ENCODE data around the gene SLC13A2.
"Not testable (repeated sequence)": the region's sequence is repeated elsewhere in the genome, so short reads cannot be mapped to it uniquely, and the experiment has no call there.

The SLC13A2 gene

GRCh38 chr17:28514561-28515002 is 41.1 kb downstream of the SLC13A2 start:
- DNase-seq (ENCODE audit: low spot score) = no peak

- no peak for DNase-seq (ENCODE audit: low spot score)
Measured at GRCh38 chr17:28515518-28515917, 42.1 kb downstream of the SLC13A2 start.

GRCh38 chr17:28518132-28518531 is 44.7 kb downstream of the SLC13A2 start:
- peak; percentile 2 for DNase-seq (ENCODE audit: low spot score)

- no peak for DNase-seq (ENCODE audit: low spot score)
Measured at GRCh38 chr17:28518578-28518977, 45.1 kb downstream of the SLC13A2 start.

- no peak for DNase-seq (ENCODE audit: low spot score)
Measured at GRCh38 chr17:28519236-28519635, 45.8 kb downstream of the SLC13A2 start.

- DNase-seq (ENCODE audit: low spot score) = no peak
Measured at GRCh38 chr17:28520687-28521086, 47.2 kb downstream of the SLC13A2 start.

DNA sequence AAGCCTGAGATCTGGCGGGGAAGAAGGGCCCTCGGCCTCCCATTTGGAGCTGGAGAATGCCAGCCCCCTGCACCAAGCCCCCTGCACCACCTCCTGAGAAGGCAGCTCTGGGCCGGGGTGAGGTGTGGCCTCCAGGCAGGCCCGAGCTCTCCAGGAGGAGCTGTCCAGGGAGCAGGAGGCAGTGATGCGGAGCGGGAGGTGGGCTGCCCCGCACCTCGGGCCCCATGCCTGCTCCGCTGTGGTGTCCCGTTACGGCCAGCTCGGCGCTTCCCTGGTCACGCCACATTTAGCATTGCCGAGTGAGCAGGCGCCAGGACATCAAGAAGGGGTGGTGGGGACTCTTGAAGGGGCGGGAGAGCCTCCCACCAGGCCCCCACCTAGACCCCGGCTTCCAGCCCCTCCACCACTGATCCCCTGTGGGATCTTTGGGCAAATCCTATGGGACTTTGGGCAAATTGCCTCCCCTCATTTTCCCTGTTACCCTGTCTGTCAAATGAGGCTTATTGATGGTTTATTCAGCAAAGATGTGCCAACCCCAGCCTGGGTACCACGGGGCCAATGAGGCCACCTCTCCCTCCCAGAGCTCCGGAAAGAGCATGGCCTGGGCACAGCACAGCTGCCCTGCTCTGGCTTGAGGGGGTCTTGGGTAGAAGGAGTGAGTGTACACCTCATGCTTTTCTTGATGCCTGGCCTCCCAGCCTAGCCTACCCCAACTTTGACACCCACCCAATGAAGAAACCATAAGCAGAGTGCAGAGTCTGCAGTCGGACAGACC is 48.1 kb downstream of the SLC13A2 start:
- DNase-seq (ENCODE audit: low spot score) = no peak

- DNase-seq (ENCODE audit: low spot score) = not testable (repeated sequence)
Measured at GRCh38 chr17:28522281-28522680, 48.8 kb downstream of the SLC13A2 start.

GRCh38 chr17:28523186-28523585 is 49.7 kb downstream of the SLC13A2 start:
- DNase-seq (ENCODE audit: low spot score) = no peak

GRCh38 chr17:28523876-28524275 is 50.4 kb downstream of the SLC13A2 start:
- DNase-seq (ENCODE audit: low spot score) = no peak

- no peak for DNase-seq (ENCODE audit: low spot score)
Measured at GRCh38 chr17:28524476-28525424, 51.3 kb downstream of the SLC13A2 start.

DNA sequence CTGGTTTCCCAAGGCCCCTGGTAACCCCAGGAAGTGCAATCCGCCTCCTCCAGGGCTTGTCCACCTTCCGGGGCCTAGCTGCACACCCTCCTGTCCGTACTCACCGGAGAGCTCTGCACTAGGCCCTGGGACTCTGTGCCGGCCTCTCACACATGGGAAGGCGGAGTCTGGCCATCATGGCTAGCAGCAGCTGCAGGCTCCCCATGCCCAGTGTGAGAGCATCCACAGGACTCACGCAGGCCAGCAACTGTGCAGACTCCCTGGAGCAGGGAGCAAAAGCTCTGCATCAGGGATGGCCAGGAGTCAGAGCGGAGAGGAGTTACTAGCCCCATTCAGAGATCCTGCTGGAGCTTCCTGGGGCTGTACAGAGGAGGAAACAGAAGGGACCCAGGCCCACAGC is 52.9 kb downstream of the SLC13A2 start:
- no peak for DNase-seq (ENCODE audit: low spot score)

DNA sequence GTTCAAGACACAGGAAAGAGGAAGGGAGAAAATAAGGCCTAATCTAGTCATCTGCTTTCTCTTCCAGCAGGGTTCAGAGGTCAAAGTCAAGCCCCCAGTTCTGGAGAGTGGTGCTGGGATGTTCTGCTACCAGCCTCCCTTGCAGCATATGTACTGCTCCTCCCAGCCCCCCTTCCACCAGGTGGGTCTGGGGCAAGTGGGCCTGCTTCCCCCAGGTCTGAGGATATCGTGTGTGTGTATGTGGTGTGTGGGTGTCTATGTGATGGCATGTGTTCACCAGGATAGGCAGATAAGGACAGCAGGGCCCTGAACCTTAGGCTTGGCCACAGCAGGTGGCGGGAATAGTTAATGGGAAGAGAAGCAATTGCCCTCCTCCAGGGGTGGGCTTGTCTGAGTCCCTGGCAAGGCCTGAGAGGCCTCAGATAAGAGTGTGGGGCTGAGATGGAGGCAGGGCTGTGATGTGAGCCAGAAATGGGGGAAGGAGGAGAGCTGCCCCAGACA is 53.8 kb downstream of the SLC13A2 start:
- DNase-seq (ENCODE audit: low spot score) = no peak

DNA sequence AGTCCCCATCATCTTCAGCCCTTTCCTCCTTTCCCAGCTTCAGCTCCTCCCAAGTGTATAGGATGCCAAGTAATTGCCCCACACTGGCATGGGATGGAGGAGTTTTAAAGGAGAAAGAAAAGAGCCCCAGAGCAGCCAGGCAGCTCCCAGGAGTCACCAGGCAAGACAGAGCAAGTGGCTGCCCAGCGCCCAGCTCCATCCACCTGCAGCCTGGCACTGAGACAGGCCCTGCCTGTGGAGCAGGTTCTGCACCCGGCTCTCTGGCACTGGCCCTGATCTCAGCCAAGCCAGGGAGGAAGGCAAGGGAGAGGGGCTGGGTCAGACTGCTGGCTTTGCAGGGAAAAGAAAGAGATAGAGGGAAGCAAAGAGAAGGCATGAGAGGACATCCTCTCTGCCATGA is 54.4 kb downstream of the SLC13A2 start:
- no peak for DNase-seq (ENCODE audit: low spot score)

GRCh38 chr17:28528327-28529012 is 55.0 kb downstream of the SLC13A2 start:
- no peak for DNase-seq (ENCODE audit: low spot score)

- no peak for DNase-seq (ENCODE audit: low spot score)
Measured at GRCh38 chr17:28529013-28529400, 55.6 kb downstream of the SLC13A2 start.

DNA sequence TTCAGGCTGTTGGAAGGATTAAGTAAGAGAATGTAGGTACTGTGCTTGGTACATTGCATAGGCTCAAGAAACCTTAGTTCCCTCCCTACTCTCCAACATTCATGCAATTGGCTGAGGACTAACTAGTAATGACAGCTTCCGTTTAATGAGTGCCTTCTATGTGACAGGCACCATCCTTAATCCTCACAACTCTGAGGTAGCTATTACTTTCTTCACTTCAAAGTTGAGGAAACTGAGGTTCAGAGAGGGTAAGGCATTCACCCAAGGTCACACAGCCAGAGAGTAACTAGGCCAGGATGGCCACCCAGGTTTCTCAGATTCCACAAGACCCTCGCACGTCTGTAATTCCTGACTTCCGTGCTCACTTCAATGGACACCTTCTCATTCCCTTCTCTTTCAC is 56.8 kb downstream of the SLC13A2 start:
- DNase-seq (ENCODE audit: low spot score) = no peak

DNA sequence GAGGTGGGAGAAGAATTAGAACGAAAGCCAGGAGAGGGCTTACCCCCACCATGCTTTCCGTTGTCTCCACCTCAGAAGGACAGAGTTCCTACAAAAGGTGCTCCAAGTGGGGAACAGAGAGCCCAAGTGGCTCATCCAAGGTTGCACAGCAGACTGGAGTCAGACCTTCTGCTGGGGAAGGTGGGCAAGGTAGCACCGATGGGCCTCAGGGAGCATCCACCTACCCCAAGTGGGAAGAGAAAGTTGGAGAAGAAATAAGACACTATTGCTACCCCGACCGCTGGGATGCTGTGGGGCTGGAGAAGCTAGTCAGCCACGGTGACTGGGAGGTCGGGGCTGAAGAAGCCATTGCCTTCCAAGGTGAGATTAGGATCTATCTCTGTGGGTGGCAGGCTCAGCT is 57.5 kb downstream of the SLC13A2 start:
- DNase-seq (ENCODE audit: low spot score) = no peak

DNA sequence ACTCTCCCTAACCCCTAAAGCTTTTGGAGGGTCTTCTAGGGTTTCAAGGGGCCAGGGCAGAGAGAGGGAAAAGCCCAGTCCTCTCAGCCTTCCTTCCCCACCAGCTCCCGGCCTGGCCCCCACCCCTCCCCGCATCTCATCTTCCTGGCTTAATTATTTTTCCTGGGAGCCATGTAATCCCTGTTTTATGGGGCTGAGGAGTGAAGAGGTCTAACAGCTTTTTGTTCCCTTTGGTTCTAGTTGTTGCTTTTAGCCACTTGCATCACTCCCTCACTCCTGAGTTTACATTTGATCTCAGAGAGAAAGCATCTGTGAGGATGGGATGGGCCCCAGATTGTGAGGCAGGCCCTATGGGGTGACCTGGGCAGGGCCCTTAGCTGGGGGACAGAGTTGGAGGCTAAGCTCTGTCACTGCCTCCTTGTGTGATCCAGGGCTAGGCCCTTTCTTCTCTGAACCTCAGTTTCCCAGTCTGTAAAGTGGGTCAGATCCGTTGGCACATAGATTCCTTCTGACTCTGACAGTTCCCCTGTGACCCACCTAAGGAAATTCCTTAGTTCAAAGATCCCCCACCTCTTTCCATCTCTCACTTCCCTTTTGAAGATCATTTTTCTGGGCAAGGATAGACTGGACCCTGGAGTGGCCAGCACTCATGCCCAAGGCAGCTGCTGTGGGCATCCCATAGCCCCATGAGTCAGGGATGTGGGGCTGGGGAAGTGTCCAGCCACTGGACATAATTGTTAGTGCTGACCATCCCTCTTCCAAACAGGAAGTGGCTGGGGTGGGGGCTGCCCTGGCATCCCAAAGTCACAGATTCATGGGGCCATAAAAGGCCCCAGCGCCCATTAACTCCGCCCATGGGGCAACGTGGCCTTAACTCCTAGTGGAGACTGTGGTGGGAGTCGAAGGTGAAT is 58.9 kb downstream of the SLC13A2 start:
- no peak for DNase-seq (ENCODE audit: low spot score)

DNA sequence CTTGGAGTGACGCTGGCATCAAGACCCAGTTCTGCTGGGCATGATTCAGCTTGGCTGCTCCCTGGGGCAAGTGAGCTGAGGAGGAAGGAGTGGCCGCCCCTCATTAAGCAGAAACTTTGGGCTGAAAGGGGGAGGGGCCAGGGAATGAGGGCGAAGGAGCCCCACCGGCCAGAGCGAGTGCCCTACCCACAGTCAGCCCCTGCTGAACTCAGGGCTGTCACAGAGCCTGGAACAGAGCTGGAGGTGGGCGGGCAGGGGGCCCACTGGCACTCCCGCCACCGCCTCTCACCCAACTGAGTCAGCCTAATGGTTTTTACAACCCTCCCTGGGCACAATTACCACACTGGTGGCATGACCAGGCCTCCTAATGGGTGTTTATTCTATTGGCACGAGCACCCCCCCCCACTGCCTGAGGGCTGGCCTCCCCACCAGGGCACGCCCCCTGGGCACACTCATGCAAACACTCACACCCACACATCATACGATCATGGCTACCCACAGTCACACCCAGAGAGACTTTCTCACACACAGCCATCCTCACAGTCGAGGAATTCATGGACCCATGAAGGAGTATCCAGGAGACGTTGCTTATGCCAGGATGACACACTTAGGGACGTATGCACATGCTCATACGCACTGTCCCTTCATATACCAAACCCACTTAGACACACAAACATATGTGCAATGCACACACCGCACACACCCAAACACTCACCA is 59.8 kb downstream of the SLC13A2 start:
- no peak for DNase-seq (ENCODE audit: low spot score)

All from pons (tissue), 1 donor.